OCI-LY3 (cell line): ENCODE data around the gene HSDL2.

Experiments used
- H2AFZ ChIP-seq: fragments of 200-600, 300-600 bp; shearing (Covaris generic); 2 replicates; pipeline ENCODE4 v1.6.0; 2014; ENCODE audit warnings: antibody characterized with exemption, low read depth, low read length
- H3K27ac ChIP-seq: fragments of 200-600, 300-600 bp; sonication (generic); 2 replicates; pipeline ENCODE4 v1.5.1; 2014; ENCODE audit warnings: mild to moderate bottlenecking, low read length, moderate library complexity, mixed read lengths
- H3K27me3 ChIP-seq: fragments of 200-600, 300-600 bp; sonication (generic); 2 replicates; pipeline ENCODE4 v1.6.1; 2014; ENCODE audit warnings: low read depth, low read length, mixed read lengths
- H3K36me3 ChIP-seq: fragments of 200-600, 300-600 bp; sonication (generic); replicated peaks from 2 replicates; pipeline ENCODE3; 2014; ENCODE audit warnings: low read depth, low read length, mixed read lengths
- H3K4me1 ChIP-seq: fragments of 300-600, 200-600 bp; sonication (generic); 2 replicates; pipeline ENCODE4 v1.6.1; 2014; ENCODE audit warnings: low read length, mixed read lengths
- H3K4me2 ChIP-seq: fragments of 200-600, 300-600 bp; sonication (generic); 2 replicates; pipeline ENCODE4 v1.6.1; 2014; ENCODE audit warnings: low read length, mixed read lengths
- H3K4me3 ChIP-seq: fragments of 300-600, 200-600 bp; sonication (generic); 2 replicates; pipeline ENCODE4 v1.5.1; 2014; ENCODE audit warnings: antibody characterized with exemption, mild to moderate bottlenecking, low read length, moderate library complexity
- H3K79me2 ChIP-seq: fragments of 300-600, 200-600 bp; shearing (Covaris generic); 2 replicates; pipeline ENCODE4 v1.6.1; 2014; ENCODE audit warnings: mild to moderate bottlenecking, low read length, mixed read lengths
- H3K9ac ChIP-seq: fragments of 300-600, 200-600 bp; shearing (Covaris generic); 2 replicates; pipeline ENCODE4 v1.6.0; 2014; ENCODE audit warnings: mild to moderate bottlenecking, low read length, moderate library complexity
- H3K9me3 ChIP-seq: fragments of 200-600, 300-600 bp; shearing (Covaris generic); 2 replicates; pipeline ENCODE4 v1.6.1; 2014; ENCODE audit warnings: low read length, mixed read lengths; ENCODE audit not compliant: insufficient read depth
- H4K20me1 ChIP-seq: fragments of 200-600, 300-600 bp; sonication (generic); 2 replicates; pipeline ENCODE4 v1.6.1; 2016; ENCODE audit warnings: low read length, mixed read lengths; ENCODE audit not compliant: insufficient read depth
- EZH2phosphoT487 ChIP-seq: fragments of 200-600 bp; shearing (Covaris generic); IDR thresholded peaks from 2 replicates; pipeline ENCODE4 v1.6.1; 2018; ENCODE audit warnings: antibody characterized with exemption, mixed run types, low read depth
- TF ChIP-seq, protein P1 (sequence below): fragments of 200-600, 300-600 bp; sonication (generic); IDR thresholded peaks from 2 replicates; pipeline ENCODE4 v1.5.1; 2014; ENCODE audit warnings: antibody characterized with exemption, low read length, low read depth

The HSDL2 gene

DNA sequence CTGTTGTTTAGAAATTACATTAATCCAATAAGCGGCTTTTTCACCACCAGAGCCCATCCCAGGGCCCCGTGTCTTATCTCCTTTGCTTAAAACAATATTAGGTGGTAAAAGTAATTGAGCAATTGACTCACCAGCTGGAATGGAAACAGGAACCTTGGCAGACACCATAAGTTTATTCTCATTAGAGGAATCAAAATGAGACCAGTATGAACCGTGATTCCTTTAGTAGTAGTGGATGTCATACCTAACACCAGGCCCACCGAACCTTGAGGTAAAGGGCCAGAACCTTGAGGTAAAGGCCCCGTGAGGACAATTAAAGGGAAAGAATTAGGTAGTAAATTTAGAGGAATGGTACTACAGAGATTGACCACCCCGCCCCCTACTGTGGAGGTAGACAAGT lies 16.5 kb downstream of the HSDL2 start:
- no peaks in the 10 kb centered on the region for H3K9me3 ChIP-seq
- H3K36me3 ChIP-seq = no peaks in the 10 kb centered on the region
- no peaks in the 10 kb centered on the region for H3K4me1 ChIP-seq
- no peaks in the 10 kb centered on the region for H3K79me2 ChIP-seq
- H3K27ac ChIP-seq = no peak overlapping the region
- no peak overlapping the region for H3K9ac ChIP-seq
- H3K27me3 ChIP-seq = no peaks in the 10 kb centered on the region
- H2AFZ ChIP-seq = no peak overlapping the region
- TF ChIP-seq, protein P1, sequence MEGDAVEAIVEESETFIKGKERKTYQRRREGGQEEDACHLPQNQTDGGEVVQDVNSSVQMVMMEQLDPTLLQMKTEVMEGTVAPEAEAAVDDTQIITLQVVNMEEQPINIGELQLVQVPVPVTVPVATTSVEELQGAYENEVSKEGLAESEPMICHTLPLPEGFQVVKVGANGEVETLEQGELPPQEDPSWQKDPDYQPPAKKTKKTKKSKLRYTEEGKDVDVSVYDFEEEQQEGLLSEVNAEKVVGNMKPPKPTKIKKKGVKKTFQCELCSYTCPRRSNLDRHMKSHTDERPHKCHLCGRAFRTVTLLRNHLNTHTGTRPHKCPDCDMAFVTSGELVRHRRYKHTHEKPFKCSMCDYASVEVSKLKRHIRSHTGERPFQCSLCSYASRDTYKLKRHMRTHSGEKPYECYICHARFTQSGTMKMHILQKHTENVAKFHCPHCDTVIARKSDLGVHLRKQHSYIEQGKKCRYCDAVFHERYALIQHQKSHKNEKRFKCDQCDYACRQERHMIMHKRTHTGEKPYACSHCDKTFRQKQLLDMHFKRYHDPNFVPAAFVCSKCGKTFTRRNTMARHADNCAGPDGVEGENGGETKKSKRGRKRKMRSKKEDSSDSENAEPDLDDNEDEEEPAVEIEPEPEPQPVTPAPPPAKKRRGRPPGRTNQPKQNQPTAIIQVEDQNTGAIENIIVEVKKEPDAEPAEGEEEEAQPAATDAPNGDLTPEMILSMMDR = no peak
- TF ChIP-seq EZH2phosphoT487 = no peak
- H3K4me2 ChIP-seq = no peak overlapping the region
- H4K20me1 ChIP-seq = no peaks in the 10 kb centered on the region
- H3K4me3 ChIP-seq = no peak overlapping the region

DNA sequence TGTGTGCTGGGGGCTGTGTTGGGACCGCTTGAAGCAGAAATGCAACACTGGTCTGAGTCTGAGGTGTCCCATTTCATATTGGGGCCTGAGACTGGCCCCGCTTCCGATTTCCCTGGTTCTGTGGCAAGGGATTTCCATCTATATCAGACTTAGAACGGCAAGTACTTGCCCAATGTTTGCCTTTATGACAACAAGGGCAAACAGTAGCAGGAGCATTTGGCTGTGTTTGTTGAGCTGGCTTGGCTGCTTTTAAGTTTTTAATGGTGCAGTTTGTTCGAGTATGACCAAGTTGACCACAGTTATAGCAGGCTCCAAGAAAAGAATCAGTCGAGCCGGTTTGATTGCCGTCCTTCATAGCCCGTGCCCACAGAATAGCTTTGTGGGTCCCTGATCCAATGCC lies 17.0 kb downstream of the HSDL2 start:
- no peaks in the 10 kb centered on the region for H3K27me3 ChIP-seq
- H3K9ac ChIP-seq = no peak overlapping the region
- H3K27ac ChIP-seq = no peak overlapping the region
- H2AFZ ChIP-seq = no peak overlapping the region
- H3K79me2 ChIP-seq = no peaks in the 10 kb centered on the region
- no peaks in the 10 kb centered on the region for H3K36me3 ChIP-seq
- TF ChIP-seq, protein P1 = no peak
- TF ChIP-seq EZH2phosphoT487 = no peak
- H3K4me2 ChIP-seq = no peak overlapping the region
- H3K4me1 ChIP-seq = no peaks in the 10 kb centered on the region
- no peak overlapping the region for H3K4me3 ChIP-seq
- no peaks in the 10 kb centered on the region for H3K9me3 ChIP-seq
- no peaks in the 10 kb centered on the region for H4K20me1 ChIP-seq

GRCh38 chr9:112401175-112401815 lies 21.4 kb downstream of the HSDL2 start:
- Histone ChIP-seq H3K36me3 (no peaks in the 10 kb centered on the region), H3K4me1 (no peaks in the 10 kb centered on the region), H3K27ac (no peak overlapping the region), H3K27me3 (no peaks in the 10 kb centered on the region), H3K4me3 (no peak overlapping the region), H3K79me2 (no peaks in the 10 kb centered on the region), H3K9ac (no peak overlapping the region), H2AFZ (no peak overlapping the region), H3K9me3 (no peaks in the 10 kb centered on the region), H3K4me2 (no peak overlapping the region), H4K20me1 (no peaks in the 10 kb centered on the region)
- TF ChIP-seq EZH2phosphoT487 = no peak

- H4K20me1 ChIP-seq = no peaks in the 10 kb centered on the region
- H3K27me3 ChIP-seq = no peaks in the 10 kb centered on the region
- no peak overlapping the region for H3K4me2 ChIP-seq
- TF ChIP-seq, protein P1 = no peak
- no peak for TF ChIP-seq EZH2phosphoT487
- no peaks in the 10 kb centered on the region for H3K9me3 ChIP-seq
- no peaks in the 10 kb centered on the region for H3K79me2 ChIP-seq
- no peak overlapping the region for H3K9ac ChIP-seq
- no peak overlapping the region for H3K4me3 ChIP-seq
- H3K27ac ChIP-seq = no peak overlapping the region
- no peaks in the 10 kb centered on the region for H3K4me1 ChIP-seq
- no peak overlapping the region for H2AFZ ChIP-seq
- H3K36me3 ChIP-seq = no peaks in the 10 kb centered on the region
Observed at GRCh38 chr9:112403614-112404201, 23.8 kb downstream of the HSDL2 start.
